ENCODE results near the gene RGPD5.
"Not testable (repeated sequence)": the region's sequence is repeated elsewhere in the genome, so short reads cannot be mapped to it uniquely, and the experiment has no call there.

The RGPD5 gene

GRCh38 chr2:109893736-109894135, 99.6 kb downstream of the RGPD5 start:
- DNase-seq (ENCODE audit: low read depth), result not testable (repeated sequence)

GRCh38 chr2:109894141-109894540, 100.0 kb downstream of the RGPD5 start:
- DNase-seq (ENCODE audit: low read depth), result not testable (repeated sequence)

GRCh38 chr2:109895090-109895869, 101.2 kb downstream of the RGPD5 start:
- not testable (repeated sequence) for DNase-seq (ENCODE audit: low read depth)

- DNase-seq (ENCODE audit: low read depth), result not testable (repeated sequence)
Observed at GRCh38 chr2:109896212-109896611, 102.1 kb downstream of the RGPD5 start.

- DNase-seq (ENCODE audit: low read depth), result not testable (repeated sequence)
Observed at GRCh38 chr2:109897769-109898461, 103.8 kb downstream of the RGPD5 start.

- DNase-seq (ENCODE audit: low read depth), result not testable (repeated sequence)
Observed at GRCh38 chr2:109898462-109899336, 104.6 kb downstream of the RGPD5 start, which contains the start of gene LIMS3. Gene LIMS3 (plus strand): TSS chr2:109898688. CDS start chr2:109898729, 41 bp downstream.

- DNase-seq (ENCODE audit: low read depth), result not testable (repeated sequence)
Observed at GRCh38 chr2:109905796-109906195, 111.7 kb downstream of the RGPD5 start.

Measured in HS-5 (cell line).